Myocyte (in vitro differentiated cells): ENCODE data around the gene GARIN5B. TPM values are rescaled to one million over a fixed set of nuclear protein-coding genes. Genes with fewer than 3 reads are reported as not detected.

ENCODE experiments used
- total RNA-seq: library from RNA; depleted of rRNA; stranded (reverse); fragments of >200 nt; gene quantifications from 2 replicates; pipeline ENCODE4 v1.2.3, GENCODE V29; 2014

GARIN5B gene
- total RNA-seq, 1 donor from 2014 or later = not detected

Other genes with a start within 250 kb of the GARIN5B start
- 43.5 and 46.8 TPM in 2 replicates for gene PPP1R12C, start 245.6 kb downstream of the GARIN5B start, total RNA-seq
- 4,534 and 4,610 TPM in 2 replicates for gene TNNT1, start 214.1 kb downstream of the GARIN5B start, total RNA-seq
- gene TNNI3, start 205.5 kb downstream of the GARIN5B start, total RNA-seq = 1.5 and 1.7 TPM in 2 replicates
- 0.94 and 1.4 TPM in 2 replicates for gene DNAAF3, start 196.6 kb downstream of the GARIN5B start, total RNA-seq
- 1.4 TPM in 1 of 2 replicates, not detected in the other for gene SYT5, start 183.0 kb downstream of the GARIN5B start, total RNA-seq
- gene PTPRH, start 153.8 kb downstream of the GARIN5B start, total RNA-seq = 0.05 and 0.31 TPM in 2 replicates
- gene TMEM86B, start 134.5 kb downstream of the GARIN5B start, total RNA-seq = 0.73 and 0.83 TPM in 2 replicates
- gene PPP6R1, start 104.2 kb downstream of the GARIN5B start, total RNA-seq = 64.6 and 68.0 TPM in 2 replicates
- gene HSPBP1, start 83.2 kb downstream of the GARIN5B start, total RNA-seq = 37.1 and 39.3 TPM in 2 replicates
- gene BRSK1, start 79.3 kb downstream of the GARIN5B start, total RNA-seq = 5.5 and 12.2 TPM in 2 replicates
- gene TMEM150B, start 37.9 kb downstream of the GARIN5B start, total RNA-seq = not detected in 2 replicates
- 17.3 and 28.9 TPM in 2 replicates for gene KMT5C, start 23.4 kb downstream of the GARIN5B start, total RNA-seq
- 0.24 TPM in 1 of 2 replicates, not detected in the other for gene COX6B2, start 8.5 kb downstream of the GARIN5B start, total RNA-seq
- 0.19 and 0.83 TPM in 2 replicates for gene IL11, start 7.2 kb upstream of the GARIN5B start, total RNA-seq
- gene TMEM190, start 13.6 kb upstream of the GARIN5B start, total RNA-seq = not detected in 2 replicates
- not detected in 2 replicates for gene TMEM238, start 21.0 kb upstream of the GARIN5B start, total RNA-seq
- gene RPL28, start 22.7 kb upstream of the GARIN5B start, total RNA-seq = 321 and 447 TPM in 2 replicates
- gene UBE2S, start 44.5 kb upstream of the GARIN5B start, total RNA-seq = 39.8 and 54.9 TPM in 2 replicates
- not detected in 2 replicates for gene SHISA7, start 80.0 kb upstream of the GARIN5B start, total RNA-seq
- gene ISOC2, start 98.4 kb upstream of the GARIN5B start, total RNA-seq = 152 and 196 TPM in 2 replicates
- gene C19orf85, start 101.5 kb upstream of the GARIN5B start, total RNA-seq = not detected in 2 replicates
- gene ZNF628, start 113.4 kb upstream of the GARIN5B start, total RNA-seq = 7.1 and 12.3 TPM in 2 replicates
- gene NAT14, start 121.9 kb upstream of the GARIN5B start, total RNA-seq = 24.7 and 26.4 TPM in 2 replicates
- gene SSC5D, start 125.2 kb upstream of the GARIN5B start, total RNA-seq = 1.2 and 2.1 TPM in 2 replicates
- 39.9 and 84.5 TPM in 2 replicates for gene SBK2, start 173.9 kb upstream of the GARIN5B start, total RNA-seq
- 1.4 and 5.1 TPM in 2 replicates for gene SBK3, start 182.3 kb upstream of the GARIN5B start, total RNA-seq
- 13.1 and 13.3 TPM in 2 replicates for gene ZNF579, start 217.6 kb upstream of the GARIN5B start, total RNA-seq
- gene FIZ1, start 236.3 kb upstream of the GARIN5B start, total RNA-seq = 5.3 and 9.1 TPM in 2 replicates
- 21.9 and 29.8 TPM in 2 replicates for gene ZNF524, start 237.0 kb upstream of the GARIN5B start, total RNA-seq
- 2.9 and 3.5 TPM in 2 replicates for gene ZNF865, start 242.4 kb upstream of the GARIN5B start, total RNA-seq